NCI-H187 treated with DMSO at 0.1 percent for 48 hours (cell line): ENCODE measurements around the gene HEATR5B.
A peak's percentile ranks its signal among the peaks of the same experiment; 100 is the strongest.
"Not testable (repeated sequence)": the region's sequence is repeated elsewhere in the genome, so short reads cannot be mapped to it uniquely, and the experiment has no call there.

ENCODE experiments used
- DNase-seq: peaks from one replicate; lab custom pipeline; 2025; lab: John Stamatoyannopoulos, UW

HEATR5B gene

DNA sequence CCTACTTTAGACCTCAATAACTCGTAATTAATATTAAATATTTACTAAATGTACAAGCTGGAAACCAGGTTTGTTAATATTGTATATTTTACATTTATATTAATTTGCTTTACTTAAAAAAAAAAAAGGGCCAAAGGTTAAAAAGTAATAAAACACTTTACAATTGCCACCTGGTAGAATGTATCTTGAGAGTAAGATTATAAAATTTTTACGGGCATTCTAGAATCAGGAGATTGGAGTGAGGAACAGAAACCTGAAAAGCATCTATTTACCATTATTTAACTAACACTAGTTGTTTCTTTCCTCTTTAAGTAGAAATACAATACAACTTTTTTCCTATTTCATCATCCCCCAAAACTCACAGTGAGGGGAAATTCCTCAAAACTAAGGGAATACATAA lies 102.3 kb downstream of the HEATR5B start:
- no peak for DNase-seq

- not testable (repeated sequence) for DNase-seq
Observed at GRCh38 chr2:36979007-36979406, 105.2 kb downstream of the HEATR5B start.

DNA sequence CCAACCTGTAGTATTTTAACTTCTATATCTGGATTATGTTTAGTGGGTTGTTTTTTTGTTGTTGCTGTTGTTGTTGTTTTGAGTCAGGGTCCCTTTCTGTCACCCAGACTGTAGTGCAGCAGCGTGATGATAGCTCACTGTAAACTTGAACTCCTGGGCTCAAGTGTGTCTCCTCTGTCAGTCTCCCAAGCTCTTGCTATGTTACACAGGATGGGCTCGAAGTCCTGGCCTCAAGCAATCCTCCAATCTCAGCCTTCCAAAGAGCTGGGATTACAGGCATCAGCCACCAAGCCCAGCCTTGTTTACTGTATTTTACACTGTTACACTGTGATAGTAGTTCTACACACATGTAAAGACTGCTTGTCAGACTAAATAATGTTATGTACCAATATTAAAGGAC lies 108.1 kb downstream of the HEATR5B start:
- DNase-seq, result no peak

GRCh38 chr2:36975306-36975705 lies 108.9 kb downstream of the HEATR5B start:
- no peak for DNase-seq

DNA sequence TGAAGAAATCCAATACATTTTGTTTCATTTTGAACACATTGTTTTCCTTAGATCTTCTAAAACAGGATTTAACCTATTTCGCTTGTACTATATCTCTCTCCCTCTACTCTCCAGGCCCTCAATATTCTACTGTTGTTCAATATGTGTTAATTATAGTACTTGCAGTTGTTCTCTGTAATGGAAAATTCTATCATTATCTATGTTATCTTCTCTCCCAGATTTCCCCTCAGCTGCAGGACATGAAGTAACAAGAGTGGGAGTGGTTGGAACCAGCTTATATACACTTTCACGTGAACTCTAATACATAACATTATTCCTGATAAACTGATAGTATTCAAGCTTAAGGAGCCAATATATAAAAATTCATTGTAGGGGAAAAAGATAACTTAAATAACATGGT lies 110.9 kb downstream of the HEATR5B start:
- DNase-seq, result no peak

- DNase-seq, result no peak
Observed at GRCh38 chr2:36971990-36972389, 112.2 kb downstream of the HEATR5B start.

- no peak for DNase-seq
Observed at GRCh38 chr2:36967236-36967876, 116.8 kb downstream of the HEATR5B start.

- DNase-seq, result peak; percentile 77
Observed at GRCh38 chr2:36966370-36967235, 117.6 kb downstream of the HEATR5B start, which contains the start of gene STRN. Gene STRN (minus strand): TSS chr2:36966536. CDS start chr2:36966463, 73 bp downstream.

DNA sequence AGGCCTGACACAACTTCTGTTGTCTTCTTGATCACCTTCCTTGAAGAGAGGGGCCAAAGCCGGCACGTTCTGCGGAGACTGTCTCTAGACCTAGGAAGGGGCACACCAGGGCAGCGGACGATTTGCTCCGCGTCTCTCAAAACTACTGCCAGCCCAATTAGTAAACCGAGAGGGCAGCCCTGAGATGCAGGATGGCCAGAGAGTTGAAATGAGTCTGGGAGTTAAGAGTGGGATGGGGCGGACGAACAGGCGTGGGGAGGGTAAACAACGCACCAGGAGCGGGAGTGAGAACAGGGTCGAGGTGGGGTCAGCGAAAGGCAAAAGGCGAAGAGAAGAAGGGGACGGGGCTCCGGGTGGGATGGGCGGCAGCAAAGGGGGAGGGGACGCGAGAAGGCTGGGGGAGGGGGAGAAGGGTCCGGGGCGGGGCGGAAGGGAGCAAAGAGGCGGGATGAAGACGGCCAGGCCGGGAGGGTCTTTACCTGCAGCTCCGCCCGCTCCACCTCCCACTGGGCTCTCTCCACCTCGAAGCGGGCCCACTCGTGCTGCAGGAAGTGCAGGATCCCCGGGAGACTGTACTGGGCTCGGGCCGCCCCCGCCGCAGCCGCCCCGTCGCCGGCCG lies 118.3 kb downstream of the HEATR5B start:
- no peak for DNase-seq

GRCh38 chr2:36965206-36965605 lies 119.0 kb downstream of the HEATR5B start:
- DNase-seq, result no peak

DNA sequence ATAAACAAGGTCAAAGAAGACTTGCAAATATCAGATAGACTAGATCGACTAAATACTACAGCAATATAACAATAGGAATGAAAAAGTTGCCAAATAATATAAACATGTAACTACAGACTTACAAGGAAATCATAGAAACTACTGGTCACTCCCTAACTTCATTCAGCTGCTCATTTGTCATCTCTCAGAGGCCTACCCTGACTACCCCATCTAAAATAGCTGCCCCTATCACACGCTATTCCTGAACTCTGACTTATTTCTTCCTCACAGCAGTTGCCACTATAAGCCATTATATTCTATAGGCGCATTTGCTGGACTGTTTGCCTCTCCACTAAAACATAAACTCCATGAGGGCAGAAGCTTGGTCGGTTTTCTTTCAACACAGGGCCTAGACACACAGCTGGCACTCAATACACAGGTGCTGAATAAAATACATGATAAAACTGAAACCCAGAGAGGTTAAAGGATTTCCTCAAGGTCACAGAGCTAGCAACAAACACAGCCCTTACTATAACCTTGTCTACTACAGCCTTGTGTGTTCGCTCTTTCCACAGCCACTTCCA lies 119.6 kb downstream of the HEATR5B start:
- no peak for DNase-seq

- no peak for DNase-seq
Observed at GRCh38 chr2:36963734-36964133, 120.4 kb downstream of the HEATR5B start.

GRCh38 chr2:36963106-36963505 lies 121.1 kb downstream of the HEATR5B start:
- no peak for DNase-seq

DNA sequence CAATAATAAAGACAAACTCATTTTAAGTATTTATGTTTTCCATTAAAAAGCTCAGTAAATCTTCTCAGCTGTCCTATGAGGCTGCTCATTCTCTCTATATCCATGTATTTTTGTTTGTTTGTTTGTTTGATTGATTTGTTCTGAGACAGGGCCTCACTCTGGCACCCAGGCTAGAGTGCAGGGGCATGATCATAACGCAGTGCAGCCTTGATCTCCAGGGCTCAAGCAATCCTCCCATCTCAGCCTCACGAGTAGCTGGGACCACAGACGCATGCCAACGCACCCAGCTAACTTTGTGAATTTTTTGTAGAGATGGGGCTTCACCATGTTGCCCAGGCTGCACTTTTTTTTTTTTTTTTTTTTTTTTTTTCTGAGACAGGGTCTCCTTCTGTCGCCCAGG lies 123.4 kb downstream of the HEATR5B start:
- DNase-seq, result no peak

GRCh38 chr2:36960005-36960675 lies 124.0 kb downstream of the HEATR5B start:
- no peak for DNase-seq

DNA sequence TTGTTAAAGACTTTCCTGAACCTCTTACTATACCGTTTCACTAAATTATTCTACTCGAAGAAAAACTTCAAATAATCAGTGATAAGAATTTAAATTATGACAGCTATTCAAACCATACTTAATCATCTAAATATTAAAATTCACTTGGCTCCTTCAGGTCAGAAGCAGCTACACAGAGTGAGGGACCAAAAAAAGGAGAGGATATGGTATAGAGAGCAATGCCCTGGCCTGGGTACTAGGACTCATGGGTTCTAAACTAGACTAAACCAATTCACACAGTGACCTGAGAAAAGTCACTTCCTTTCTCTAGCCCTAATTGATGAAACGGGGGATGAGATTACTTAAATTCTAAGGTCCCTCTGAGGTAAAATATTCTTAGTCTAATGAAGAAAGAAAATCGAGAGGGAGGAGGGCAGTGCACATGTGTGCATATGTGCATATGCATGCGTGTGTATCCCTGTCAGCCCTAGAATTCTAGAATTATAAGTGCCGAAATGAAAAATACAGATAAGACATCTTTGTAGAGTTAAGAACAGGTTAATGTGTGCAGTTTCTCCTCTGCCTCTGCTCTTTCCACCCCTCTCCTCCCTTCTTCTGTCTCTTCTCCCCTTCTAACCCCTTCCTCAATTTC lies 129.1 kb downstream of the HEATR5B start:
- DNase-seq, result no peak

DNA sequence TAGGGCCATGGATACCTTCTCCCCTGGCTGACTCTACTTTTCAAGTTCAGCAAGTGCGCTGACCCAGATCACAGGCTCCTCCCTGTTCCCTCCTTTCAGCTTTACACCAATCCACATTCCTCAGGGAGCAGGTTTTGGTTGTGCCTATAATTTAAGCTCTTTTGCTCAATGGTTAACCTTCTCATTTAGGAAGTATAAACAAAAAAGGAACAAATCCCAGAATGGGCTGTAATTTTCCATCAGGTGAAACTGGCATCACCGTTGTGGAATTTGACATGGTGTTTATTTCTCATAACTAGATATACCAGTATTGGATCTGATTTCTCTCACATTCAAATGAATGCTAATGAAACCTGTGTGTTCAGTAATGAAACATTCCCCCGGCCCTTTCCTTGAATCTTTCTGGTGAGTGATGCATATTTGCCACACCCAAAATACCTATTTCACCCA lies 131.4 kb downstream of the HEATR5B start:
- DNase-seq, result no peak

- no peak for DNase-seq
Observed at GRCh38 chr2:36951574-36951973, 132.6 kb downstream of the HEATR5B start.

DNA sequence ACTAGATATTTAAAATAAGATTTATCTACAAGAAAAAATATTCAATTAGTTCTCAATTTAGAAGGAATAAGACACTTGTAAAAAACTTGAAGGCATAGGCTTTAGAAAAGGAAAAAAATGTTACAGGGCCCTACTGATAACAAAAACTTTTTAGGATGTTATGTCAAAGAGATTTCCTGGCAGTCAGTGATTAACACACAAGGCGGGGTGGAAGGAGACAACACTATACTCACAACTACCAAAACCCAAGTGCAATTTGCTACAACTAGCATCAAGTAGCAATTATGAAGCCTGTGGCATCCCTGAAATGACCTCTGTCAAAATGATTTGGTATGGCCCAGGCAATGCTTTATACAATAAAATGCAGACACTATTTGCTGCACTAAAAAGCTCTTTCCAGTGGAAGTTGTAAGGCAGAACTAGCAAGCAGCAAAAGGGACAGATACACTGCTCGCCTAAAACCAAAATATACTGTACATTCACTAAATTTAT lies 133.1 kb downstream of the HEATR5B start:
- no peak for DNase-seq

GRCh38 chr2:36949845-36950244 lies 134.3 kb downstream of the HEATR5B start:
- no peak for DNase-seq

DNA sequence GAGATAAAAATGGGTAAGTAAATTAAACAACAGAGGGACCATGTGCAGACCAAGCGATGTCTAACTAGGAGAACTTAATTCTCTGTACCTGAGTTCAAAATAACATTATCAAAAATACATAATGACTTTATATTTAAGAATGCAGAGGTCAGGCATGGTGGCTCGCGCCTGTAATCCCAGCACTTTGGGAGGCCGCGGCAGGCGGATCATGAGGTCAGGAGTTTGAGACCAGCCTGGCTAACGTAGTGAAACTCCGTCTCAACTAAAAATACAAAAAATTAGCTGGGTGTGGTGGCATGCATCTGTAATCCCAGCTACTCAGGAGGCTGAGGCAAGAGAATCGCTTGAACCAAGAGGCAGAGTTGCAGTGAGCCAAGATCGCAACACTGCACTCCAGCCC lies 138.9 kb downstream of the HEATR5B start:
- DNase-seq, result not testable (repeated sequence)
